HAP-1 (cell line): ENCODE measurements around the gene MRPL55.
A peak's percentile ranks its signal among the peaks of the same experiment; 100 is the strongest.

Experiments used
- DNase-seq, 2 experiments: peaks; one replicate each; pipeline ENCODE4 v3.0.0-alpha.2; 2016 to 2020; ENCODE audit warnings: low spot score in 2 of 2
- H3K27me3 ChIP-seq: fragments of 250-450 bp; sonication (Bioruptor Pico); 2 replicates; pipeline ENCODE4 v1.5.1; 2020; ENCODE audit warnings: low read depth, mild to moderate bottlenecking, moderate library complexity
- H3K36me3 ChIP-seq: fragments of 250-450 bp; sonication (Bioruptor Pico); replicated peaks from 2 replicates; pipeline ENCODE4 v1.5.1; 2020; ENCODE audit warnings: mild to moderate bottlenecking
- H3K4me1 ChIP-seq: fragments of 250-450 bp; sonication (Bioruptor Pico); 2 replicates; pipeline ENCODE4 v1.5.1; 2020; ENCODE audit warnings: mild to moderate bottlenecking
- H3K4me3 ChIP-seq: fragments of 250-450 bp; sonication (Bioruptor Pico); 2 replicates; pipeline ENCODE4 v1.5.1; 2020; ENCODE audit warnings: mild to moderate bottlenecking, moderate library complexity
- H3K9me3 ChIP-seq: fragments of 250-450 bp; sonication (Bioruptor Pico); 2 replicates; pipeline ENCODE4 v1.5.1; 2020; ENCODE audit warnings: mild to moderate bottlenecking, moderate library complexity
- in situ Hi-C: fragments of 300-500 bp; cut with MboI; formaldehyde crosslinking; loops from 3 replicates; pipeline ENCODE4 v1.14.3; 2020; ENCODE audit warnings: low sequenced_read_pairs, inconsistent platforms, mixed read lengths

The MRPL55 gene

GRCh38 chr1:228064741-228065542 is 44.2 kb downstream of the MRPL55 start:
- in situ Hi-C loops, result no loop called here
- no peaks in the 10 kb centered on the region for H3K36me3 ChIP-seq
- H3K9me3 ChIP-seq, result no peaks in the 10 kb centered on the region
- no peaks in the 10 kb centered on the region for H3K4me1 ChIP-seq
- H3K4me3 ChIP-seq, result no peak overlapping the region
- no peak for DNase-seq
- H3K27me3 ChIP-seq, result 0 out of 2 replicates have a peak, but pooled peaks cover 6% of the 10 kb centered on the region

- H3K9me3 ChIP-seq, result no peaks in the 10 kb centered on the region
- no peaks in the 10 kb centered on the region for H3K36me3 ChIP-seq
- 0 out of 2 replicates have a peak, but pooled peaks cover 6% of the 10 kb centered on the region for H3K27me3 ChIP-seq
- H3K4me1 ChIP-seq, result no peaks in the 10 kb centered on the region
- H3K4me3 ChIP-seq, result no peak overlapping the region
- DNase-seq, result no peak
- in situ Hi-C loops, result no loop called here
Observed at GRCh38 chr1:228064296-228064695, 44.8 kb downstream of the MRPL55 start.

- no peak for DNase-seq
- in situ Hi-C loops, result no loop called here
- no peaks in the 10 kb centered on the region for H3K9me3 ChIP-seq
- H3K27me3 ChIP-seq, result 0 out of 2 replicates have a peak, but pooled peaks cover 10% of the 10 kb centered on the region
- no peaks in the 10 kb centered on the region for H3K36me3 ChIP-seq
- no peak overlapping the region for H3K4me3 ChIP-seq
- H3K4me1 ChIP-seq, result no peaks in the 10 kb centered on the region
Observed at GRCh38 chr1:228063251-228064191, 45.6 kb downstream of the MRPL55 start.

GRCh38 chr1:228062812-228063211 is 46.3 kb downstream of the MRPL55 start:
- no peak overlapping the region for H3K4me3 ChIP-seq
- H3K36me3 ChIP-seq, result no peaks in the 10 kb centered on the region
- in situ Hi-C loops, result no loop called here
- DNase-seq, result no peak
- no peaks in the 10 kb centered on the region for H3K4me1 ChIP-seq
- no peaks in the 10 kb centered on the region for H3K9me3 ChIP-seq
- 0 out of 2 replicates have a peak, but pooled peaks cover 10% of the 10 kb centered on the region for H3K27me3 ChIP-seq

DNA sequence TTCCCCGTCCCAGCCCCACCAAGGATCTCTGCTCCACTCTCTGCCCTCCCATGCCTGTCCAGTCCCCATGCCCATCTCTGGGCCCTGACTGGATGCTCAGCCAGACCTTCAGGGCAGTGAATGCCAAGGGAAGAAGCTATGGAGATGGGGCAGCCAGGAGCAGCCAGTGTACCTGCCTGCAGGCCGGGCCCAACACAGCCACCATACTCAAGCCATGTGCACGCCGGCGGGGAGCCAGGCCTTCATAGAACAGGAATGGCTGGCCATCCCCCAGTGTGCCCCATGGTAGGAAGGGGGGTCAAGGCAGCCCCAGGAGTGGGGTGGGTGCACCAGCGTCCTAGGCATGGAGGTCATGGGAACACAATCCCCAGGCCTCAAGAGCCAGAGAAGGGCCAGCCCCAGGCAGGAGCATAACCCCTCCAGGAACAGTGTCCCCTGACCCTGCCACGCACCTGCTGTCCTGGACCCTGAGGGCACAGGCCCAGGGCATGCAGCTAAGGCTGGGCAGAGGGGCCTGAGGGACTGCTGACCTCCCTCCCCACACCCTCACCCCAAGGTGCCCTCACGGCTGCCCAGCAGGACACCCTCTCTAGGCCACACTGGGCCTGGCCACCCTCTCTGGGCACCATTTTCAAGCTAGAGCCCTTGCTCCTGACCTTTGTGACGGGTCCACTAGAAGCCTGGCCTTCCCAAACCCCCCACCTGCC is 46.9 kb downstream of the MRPL55 start:
- H3K36me3 ChIP-seq, result no peaks in the 10 kb centered on the region
- H3K4me3 ChIP-seq, result no peak overlapping the region
- no peaks in the 10 kb centered on the region for H3K9me3 ChIP-seq
- no peak for DNase-seq
- no peaks in the 10 kb centered on the region for H3K4me1 ChIP-seq
- H3K27me3 ChIP-seq, result 0 out of 2 replicates have a peak, but pooled peaks cover 9% of the 10 kb centered on the region
- in situ Hi-C loops, result no loop called here

- Histone ChIP-seq H3K4me1 (no peaks in the 10 kb centered on the region), H3K27me3 (0 out of 2 replicates have a peak, but pooled peaks cover 4% of the 10 kb centered on the region), H3K36me3 (no peaks in the 10 kb centered on the region), H3K9me3 (no peaks in the 10 kb centered on the region), H3K4me3 (no peak overlapping the region)
- no peak for DNase-seq
- in situ Hi-C loops, result no loop called here
Observed at GRCh38 chr1:228061411-228062084, 47.6 kb downstream of the MRPL55 start.

DNA sequence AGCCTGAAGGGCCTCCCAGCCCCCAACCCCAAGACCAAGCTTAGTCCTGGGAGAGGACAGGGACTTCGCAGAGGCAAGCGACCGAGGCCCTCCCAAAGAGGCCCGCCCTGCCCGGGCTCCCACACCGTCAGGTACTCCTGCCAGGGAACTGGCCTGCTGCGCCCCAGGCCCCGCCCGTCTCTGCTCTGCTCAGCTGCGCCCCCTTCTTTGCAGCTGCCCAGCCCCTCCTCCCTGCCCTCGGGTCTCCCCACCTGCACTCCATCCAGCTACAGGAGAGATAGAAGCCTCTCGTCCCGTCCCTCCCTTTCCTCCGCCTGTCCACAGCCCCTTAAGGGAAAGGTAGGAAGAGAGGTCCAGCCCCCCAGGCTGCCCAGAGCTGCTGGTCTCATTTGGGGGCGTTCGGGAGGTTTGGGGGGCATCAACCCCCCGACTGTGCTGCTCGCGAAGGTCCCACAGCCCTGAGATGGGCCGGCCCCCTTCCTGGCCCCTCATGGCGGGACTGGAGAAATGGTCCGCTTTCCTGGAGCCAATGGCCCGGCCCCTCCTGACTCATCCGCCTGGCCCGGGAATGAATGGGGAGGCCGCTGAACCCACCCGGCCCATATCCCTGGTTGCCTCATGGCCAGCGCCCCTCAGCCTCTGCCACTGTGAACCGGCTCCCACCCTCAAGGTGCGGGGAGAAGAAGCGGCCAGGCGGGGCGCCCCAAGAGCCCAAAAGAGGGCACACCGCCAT is 48.5 kb downstream of the MRPL55 start:
- H3K9me3 ChIP-seq, result no peaks in the 10 kb centered on the region
- H3K4me1 ChIP-seq, result no peaks in the 10 kb centered on the region
- DNase-seq, result no peak
- in situ Hi-C loops, result no loop called here
- H3K4me3 ChIP-seq, result no peak overlapping the region
- peaks cover 4% of the 10 kb centered on the region; the same call in 1 of the 2 replicates for H3K27me3 ChIP-seq
- H3K36me3 ChIP-seq, result no peaks in the 10 kb centered on the region

DNA sequence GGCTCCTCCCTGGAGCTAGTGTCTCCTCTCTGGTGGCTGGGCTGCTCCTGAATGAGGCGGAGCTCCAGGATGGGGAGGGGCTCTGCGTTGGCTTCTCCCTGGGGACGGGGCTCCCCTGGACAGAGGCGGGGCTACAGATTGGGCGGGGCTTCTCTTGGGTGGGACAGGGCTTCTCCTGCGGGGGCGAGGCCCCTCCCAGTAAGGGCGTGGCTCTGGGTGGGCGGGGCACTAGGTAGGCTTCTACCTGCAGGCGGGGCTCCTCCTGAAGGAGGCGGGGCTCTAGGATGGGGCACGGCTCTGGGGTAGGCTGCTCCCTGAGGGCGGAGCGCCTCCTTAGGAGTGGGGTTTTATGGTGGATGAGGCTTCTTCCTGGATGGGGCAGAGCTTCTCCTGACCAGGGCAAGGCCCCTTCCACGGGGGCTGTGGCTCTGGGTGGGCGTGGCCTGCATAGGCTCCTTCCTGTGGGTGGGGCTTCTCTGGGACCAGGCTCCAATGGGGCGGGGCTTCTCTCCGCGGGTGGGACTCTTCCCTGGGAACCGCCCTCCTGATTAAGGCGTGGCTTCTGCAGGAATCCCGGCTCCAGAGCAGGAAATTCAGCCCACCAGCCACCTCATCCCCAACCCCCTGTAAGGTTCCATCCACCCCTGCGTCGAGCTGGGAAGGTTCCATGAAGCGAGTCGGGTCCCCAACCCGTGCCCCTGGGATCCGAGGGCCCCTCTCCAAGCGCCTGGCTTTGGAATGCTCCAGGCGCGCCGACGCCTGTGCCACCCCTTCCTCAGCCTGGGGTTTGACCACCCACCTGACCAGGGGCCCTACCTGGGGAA is 49.3 kb downstream of the MRPL55 start:
- peak; percentile 14 to 90 for DNase-seq
- H3K4me1 ChIP-seq, result no peaks in the 10 kb centered on the region
- in situ Hi-C loops, result no loop called here
- no peaks in the 10 kb centered on the region for H3K9me3 ChIP-seq
- no peaks in the 10 kb centered on the region for H3K36me3 ChIP-seq
- peak overlapping the region; percentile 15; the same call in 1 of the 2 replicates for H3K4me3 ChIP-seq
- peaks cover 4% of the 10 kb centered on the region; the same call in 1 of the 2 replicates for H3K27me3 ChIP-seq

- no peak for DNase-seq
- H3K4me3 ChIP-seq, result peak overlapping the region; percentile 15; the same call in 1 of the 2 replicates
- H3K4me1 ChIP-seq, result no peaks in the 10 kb centered on the region
- no peaks in the 10 kb centered on the region for H3K36me3 ChIP-seq
- H3K27me3 ChIP-seq, result peaks cover 4% of the 10 kb centered on the region; the same call in 1 of the 2 replicates
- no peaks in the 10 kb centered on the region for H3K9me3 ChIP-seq
- in situ Hi-C loops, result no loop called here
Observed at GRCh38 chr1:228058949-228059633, 50.0 kb downstream of the MRPL55 start.

- no peak for DNase-seq
- in situ Hi-C loops, result no loop called here
- Histone ChIP-seq H3K4me3 (no peak overlapping the region), H3K36me3 (no peaks in the 10 kb centered on the region), H3K4me1 (no peaks in the 10 kb centered on the region), H3K9me3 (no peaks in the 10 kb centered on the region), H3K27me3 (peaks cover 4% of the 10 kb centered on the region; the same call in 1 of the 2 replicates)
Observed at GRCh38 chr1:228058172-228058948, 50.7 kb downstream of the MRPL55 start.
